ENCODE measurements around the gene TPRA1. TPM values are rescaled to one million over a fixed set of nuclear protein-coding genes. Genes with fewer than 3 reads are reported as not detected.

The TPRA1 gene
- total and polyA plus RNA-seq, 2 of the 4 experiments (the other 2 are of a cell fraction): 17.9 to 40.1 TPM

GRCh38 chr3:127630811-127631714 lies 40.5 kb upstream of the TPRA1 start:
- Histone ChIP-seq H2BK120ac (ENCODE audit: low read depth, low read length) (no peak overlapping the region), H2BK20ac (ENCODE audit: low read depth, low read length) (no peak overlapping the region), H3K9ac (ENCODE audit: low read depth, low read length) (no peak overlapping the region), H3K4me1 (ENCODE audit: control insufficient read depth, insufficient read depth, low read length) (peaks cover 3% of the 10 kb centered on the region; the same call in 1 of the 2 replicates), H3K23ac (ENCODE audit: low read depth, low read length) (no peak overlapping the region), H2BK15ac (ENCODE audit: low read depth, low read length) (no peak overlapping the region), H3K9me3 (ENCODE audit: control insufficient read depth, insufficient read depth, low read length) (0 out of 2 replicates have a peak, but pooled peaks cover 2% of the 10 kb centered on the region), H3K9me1 (ENCODE audit: insufficient read depth, low read length) (peaks cover 9% of the 10 kb centered on the region), H3K18ac (ENCODE audit: low read depth, low read length) (no peak overlapping the region), H3K56ac (ENCODE audit: extremely low read depth, insufficient read depth, low read length) (no peak overlapping the region), H3K36me3 (ENCODE audit: control insufficient read depth, insufficient read depth, low read length) (no peaks in the 10 kb centered on the region), H4K8ac (ENCODE audit: low read depth in 2 of 2, low read length in 2 of 2) (no peak overlapping the region), H3K4me2 (ENCODE audit: low read depth, low read length) (no peak overlapping the region), H2AFZ (replicated peaks; ENCODE audit: low read length, poor library complexity) (no peak overlapping the region), H3K4me3 (ENCODE audit: insufficient read depth, low read depth, low read length) (no peak overlapping the region), H3K27me3 (ENCODE audit: control insufficient read depth, insufficient read depth, low read length) (peaks cover 52% of the 10 kb centered on the region), H4K5ac (ENCODE audit: low read depth, low read length) (no peak overlapping the region), H3K79me1 (ENCODE audit: low read depth in 1 of 2, low read length in 2 of 2) (no peaks in the 10 kb centered on the region), H3K4ac (ENCODE audit: low read depth, low read length) (no peak overlapping the region), H4K20me1 (ENCODE audit: insufficient read depth, low read length) (peaks cover 10% of the 10 kb centered on the region; the same call in 1 of the 2 replicates), H2BK5ac (ENCODE audit: low read depth, low read length, poor library complexity, severe bottlenecking) (no peak overlapping the region), H4K91ac (ENCODE audit: insufficient read depth, low read depth, low read length) (no peak overlapping the region), H2AK9ac (replicated peaks; ENCODE audit: low read depth, low read length, poor library complexity) (no peak overlapping the region), H3K14ac (replicated peaks; ENCODE audit: low read depth, low read length) (no peak overlapping the region), H2AK5ac (ENCODE audit: low read depth, low read length) (no peak overlapping the region), H3K27ac (ENCODE audit: insufficient read depth, low read length) (no peak overlapping the region)
- intact Hi-C loops (cut with micrococcal nuclease) (no loop called here), in situ Hi-C loops (cut with MboI; ENCODE audit: low sequenced_read_pairs) (no loop called here), dilution Hi-C loops (cut with HindIII; ENCODE audit: low sequenced_read_pairs, unreplicated experiment) (no loop called here)
- POLR2A ChIA-PET (ENCODE audit: unreplicated experiment): no interaction called here
- WGBS, 2 experiments (ENCODE audit: extremely low coverage in 2 of 2, insufficient read length in 1 of 2): 60% methylated on average over 1 of the region's 12 CpGs; no CpG with 5 or more reads in 1 of the 2 experiments
- BruUV-seq (replicated peaks): no TSS peak
- no peak for DNase-seq
- CTCF ChIA-PET: no interaction called here
- no peak for ATAC-seq (ENCODE audit: low read depth)
- no peak for TF ChIP-seq CEBPB (IDR thresholded peaks at IDR 0.05; ENCODE audit: low read depth, low read length)
- no peak for TF ChIP-seq MAZ (IDR thresholded peaks at IDR 0.05; ENCODE audit: borderline replicate concordance, low read depth, low read length)
- no peak for TF ChIP-seq CHD1 (IDR thresholded peaks at IDR 0.05; ENCODE audit: low read depth, low read length)
- TF ChIP-seq ELK1 (IDR thresholded peaks at IDR 0.05; ENCODE audit: borderline replicate concordance, low read depth, low read length): no peak
- no peak for TF ChIP-seq MAFK (IDR thresholded peaks at IDR 0.05; ENCODE audit: low read depth, low read length)
- TF ChIP-seq RAD21 (IDR thresholded peaks at IDR 0.05; ENCODE audit: low read length): no peak
- no peak for TF ChIP-seq USF2 (IDR thresholded peaks at IDR 0.05; ENCODE audit: low read depth, low read length)
- no peak for TF ChIP-seq BHLHE40 (IDR thresholded peaks at IDR 0.05; ENCODE audit: low read depth, low read length)
- TF ChIP-seq FOS (IDR thresholded peaks at IDR 0.05; ENCODE audit: low read depth, low read length): no peak
- TF ChIP-seq SMC3 (IDR thresholded peaks at IDR 0.05; ENCODE audit: low read depth, low read length): no peak
- no peak for TF ChIP-seq CTCF (conservative IDR thresholded peaks at IDR 0.05; ENCODE audit: low read depth, low read length)
- TF ChIP-seq RFX5 (IDR thresholded peaks at IDR 0.05; ENCODE audit: low read depth, low read length): no peak
- TF ChIP-seq NFE2L2 (IDR thresholded peaks at IDR 0.05; ENCODE audit: low read depth, low read length): no peak
- no peak for TF ChIP-seq RCOR1 (IDR thresholded peaks at IDR 0.05; ENCODE audit: insufficient replicate concordance, low read length)
